ENCODE measurements around the gene SYNE1.
"Not testable (repeated sequence)": the region's sequence is repeated elsewhere in the genome, so short reads cannot be mapped to it uniquely, and the experiment has no call there.

The SYNE1 gene

DNA sequence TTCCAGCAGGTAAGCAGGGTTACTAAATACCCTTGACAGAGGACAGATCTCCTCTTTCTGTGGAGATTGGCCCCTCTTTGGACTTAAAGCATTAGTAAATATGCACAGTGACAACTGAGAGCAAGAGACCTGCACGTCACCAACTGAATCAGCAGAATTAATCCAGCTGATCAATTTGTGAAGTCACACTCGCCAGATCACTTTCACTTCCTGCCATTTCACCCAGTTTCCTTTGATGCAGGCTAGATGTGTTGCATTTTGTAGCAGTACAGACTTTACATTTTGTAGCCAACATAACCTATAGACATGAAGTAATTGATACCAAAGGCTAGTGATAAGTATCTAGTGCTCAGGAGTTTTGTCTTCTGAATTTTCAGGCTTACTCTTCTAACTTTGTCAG is 11.9 kb downstream of the SYNE1 start:
- DNase-seq = no peak

DNA sequence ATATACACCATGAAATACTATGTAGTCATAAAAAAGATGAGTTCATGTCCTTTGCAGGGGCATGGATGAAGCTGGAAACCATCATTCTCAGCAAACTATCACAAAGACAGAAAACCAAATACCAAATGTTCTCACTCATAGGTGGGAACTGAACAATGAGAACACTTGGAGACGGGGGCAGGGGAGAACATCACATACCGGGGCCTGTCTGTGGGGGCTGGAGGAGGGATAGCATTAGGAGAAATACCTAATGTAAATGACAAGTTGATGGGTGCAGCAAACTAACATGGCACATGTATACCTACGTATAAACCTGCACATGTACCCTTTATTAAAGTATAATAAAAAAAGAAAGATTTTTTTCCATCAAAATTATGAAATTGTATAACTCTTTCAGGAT is 22.4 kb downstream of the SYNE1 start:
- not testable (repeated sequence) for DNase-seq

DNA sequence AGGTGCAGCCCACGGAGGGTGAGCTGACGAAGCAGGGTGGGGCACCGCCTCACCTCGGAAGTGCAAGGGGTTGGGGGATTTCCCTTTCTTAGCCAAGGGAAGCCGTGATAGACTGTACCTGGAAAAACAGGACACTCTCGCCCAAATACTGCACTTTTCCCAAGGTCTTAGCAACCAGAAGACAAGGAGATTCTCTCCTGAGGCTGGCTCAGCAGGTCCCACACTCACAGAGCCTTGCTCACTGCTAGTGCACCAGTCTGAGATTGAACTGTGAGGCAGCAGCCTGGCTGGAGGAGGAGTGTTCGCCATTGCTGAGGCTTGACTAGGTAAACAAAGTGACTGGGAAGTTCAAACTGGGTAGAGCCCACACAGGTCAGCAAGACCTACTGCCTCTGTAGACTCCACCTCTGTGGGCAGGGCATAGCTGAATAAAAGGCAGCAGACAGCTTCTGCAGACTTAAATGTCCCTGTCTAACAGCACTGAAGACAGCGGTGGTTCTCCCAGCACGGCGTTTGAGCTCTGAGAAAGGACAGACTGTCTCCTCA is 28.0 kb downstream of the SYNE1 start:
- no peak for DNase-seq

DNA sequence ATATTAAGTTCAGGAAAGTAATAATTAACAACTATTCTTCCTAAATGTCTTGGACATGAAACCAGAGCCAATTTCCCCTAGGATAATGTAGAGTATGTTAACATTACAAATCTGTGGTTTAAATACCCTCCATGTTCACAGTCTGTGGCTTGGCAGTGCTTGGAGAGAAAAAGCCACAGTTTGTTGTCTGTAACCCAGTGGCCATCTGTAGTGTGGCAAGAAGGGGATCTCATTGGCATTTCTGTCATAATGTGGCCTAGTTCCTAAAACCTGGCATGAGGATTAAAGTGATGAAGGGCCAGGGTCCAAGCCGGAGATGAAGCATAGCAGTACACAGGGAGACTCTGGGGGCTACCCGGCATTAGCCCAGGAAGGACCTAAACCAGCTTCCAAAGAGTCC is 31.2 kb downstream of the SYNE1 start:
- DNase-seq = no peak

DNA sequence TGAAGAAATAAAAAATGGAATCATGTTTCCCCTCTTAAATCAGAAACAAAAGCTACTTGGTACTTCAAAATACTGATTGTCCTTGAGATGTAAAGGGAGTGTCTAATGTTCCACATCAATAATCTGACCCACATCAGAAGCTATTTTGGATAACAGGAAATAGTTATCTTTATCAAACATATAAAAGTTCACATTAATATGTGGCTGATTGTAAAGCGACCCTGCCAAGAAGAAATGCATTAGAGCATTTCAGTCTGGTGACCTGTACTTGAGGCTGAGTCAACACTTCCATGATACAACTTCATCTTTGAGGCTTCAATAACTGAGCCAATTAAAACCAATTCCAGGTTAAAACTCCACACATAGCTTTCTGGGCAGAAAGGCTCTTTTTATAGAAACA is 31.8 kb downstream of the SYNE1 start:
- DNase-seq = no peak

DNA sequence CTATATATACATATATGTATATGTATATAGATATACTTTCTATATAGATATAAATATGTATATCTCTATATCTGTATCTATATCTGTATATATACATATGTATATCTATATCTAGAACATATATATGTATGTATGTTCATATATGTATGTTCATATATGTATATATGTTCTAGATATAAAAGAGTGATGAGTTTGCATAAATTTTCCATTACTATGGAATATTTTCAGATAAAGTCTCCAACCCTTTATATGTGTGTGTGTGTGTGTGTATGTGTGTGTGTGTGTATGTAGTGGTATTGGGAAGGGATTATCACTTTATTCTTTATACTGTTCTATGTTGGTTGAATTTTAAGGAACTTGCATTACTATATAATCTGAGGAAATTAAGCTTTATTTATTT is 33.3 kb downstream of the SYNE1 start:
- no peak for DNase-seq

DNA sequence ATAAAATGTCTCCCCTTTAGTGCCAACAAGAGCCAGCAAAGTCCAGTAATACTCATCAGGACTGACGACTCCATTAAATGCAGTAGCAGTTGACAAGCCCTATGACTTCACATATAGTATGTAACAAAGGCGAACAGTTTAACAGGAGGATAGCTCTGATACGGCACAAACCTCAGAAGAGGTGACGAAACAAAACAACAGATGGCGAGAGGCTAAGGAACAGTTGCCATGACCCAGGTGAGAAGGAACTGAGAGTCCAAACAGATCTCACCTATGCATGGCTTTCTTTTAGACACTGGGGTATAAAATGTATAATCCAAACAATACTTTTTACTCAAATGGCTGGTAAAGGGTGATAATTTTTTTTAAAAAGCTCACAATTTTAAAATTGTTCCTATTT is 37.1 kb downstream of the SYNE1 start:
- no peak for DNase-seq

DNA sequence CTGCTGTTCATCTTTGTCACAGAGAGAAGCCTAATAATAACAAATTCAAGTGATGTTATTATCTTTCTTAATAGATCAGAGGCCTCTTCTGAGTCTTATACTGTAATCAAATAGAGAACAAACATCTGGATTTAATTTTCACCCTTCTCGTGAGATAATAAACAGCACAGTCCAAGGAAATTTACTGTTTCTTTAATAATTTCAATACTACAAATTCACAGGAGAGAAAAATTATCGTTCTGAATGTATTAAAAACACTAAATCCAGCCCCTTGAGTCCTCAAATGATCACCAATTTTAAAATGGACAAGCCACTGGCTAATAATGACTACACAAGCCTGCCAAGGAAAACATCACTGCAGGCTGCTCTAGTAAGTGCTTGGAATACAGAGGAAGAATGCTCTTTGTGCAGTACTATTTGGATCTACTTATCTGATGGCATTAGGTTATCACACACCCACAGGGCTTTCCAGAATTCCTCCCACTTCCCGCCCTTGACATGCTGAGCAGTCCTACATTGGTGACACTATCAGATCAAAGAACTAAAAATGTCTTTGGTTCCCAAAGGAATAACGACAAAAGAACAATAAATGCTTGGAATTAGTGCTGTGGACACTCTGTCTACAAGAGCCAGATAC is 38.1 kb downstream of the SYNE1 start:
- DNase-seq = no peak

DNA sequence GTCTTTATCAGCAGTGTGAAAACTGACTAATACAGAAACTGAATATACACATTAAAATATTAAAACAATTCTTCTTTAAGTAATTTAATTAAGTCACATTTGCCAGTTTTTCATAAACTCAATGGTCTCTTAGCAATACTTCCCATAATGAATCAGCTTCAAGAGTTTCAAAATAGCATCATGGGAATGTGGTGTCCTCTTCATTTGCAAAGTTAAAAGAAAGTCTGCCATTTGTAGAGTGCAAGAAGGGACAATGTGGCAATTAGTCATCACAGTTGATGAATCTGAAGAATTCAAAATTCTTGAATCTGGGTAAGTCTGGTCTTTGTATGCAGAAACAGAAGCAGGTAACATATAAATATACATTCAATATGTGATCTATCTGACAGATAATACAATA is 38.7 kb downstream of the SYNE1 start:
- DNase-seq = no peak

DNA sequence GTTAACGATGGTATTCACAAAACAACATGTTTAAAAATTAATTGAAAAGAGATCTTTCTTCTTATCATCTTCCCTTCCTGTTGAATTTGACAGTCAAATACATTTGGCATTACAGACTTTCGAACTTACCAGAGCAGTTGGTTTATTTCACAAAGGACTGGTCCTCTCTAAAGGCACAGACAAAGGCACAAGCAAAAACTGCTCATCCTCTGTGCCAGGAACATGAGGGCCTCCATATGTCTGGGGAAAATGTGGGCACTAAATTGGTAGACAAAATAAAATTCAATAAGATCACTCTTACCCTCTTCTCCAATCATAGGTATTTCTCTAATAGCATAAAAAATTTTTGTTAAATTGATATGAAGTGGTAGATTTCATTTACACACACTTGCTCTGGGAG is 40.4 kb downstream of the SYNE1 start:
- no peak for DNase-seq

DNA sequence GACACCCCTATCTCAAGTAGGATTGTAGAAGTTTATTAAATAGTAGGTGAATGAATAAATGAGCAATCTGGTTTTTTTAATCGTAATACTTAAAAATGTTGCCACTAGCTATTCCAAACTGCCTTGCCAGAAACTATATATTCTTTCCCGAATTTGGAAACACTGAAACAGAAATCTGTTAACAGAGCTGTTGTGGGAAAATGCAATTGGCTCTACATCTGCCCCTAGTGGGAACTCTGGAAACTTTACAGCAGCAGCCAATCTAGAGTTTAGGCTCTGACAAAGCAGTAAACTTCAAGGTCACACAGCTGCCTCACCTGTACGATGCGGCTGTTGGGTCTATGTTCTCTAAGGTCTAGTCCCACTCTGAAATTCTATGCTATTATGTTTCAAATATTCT is 41.7 kb downstream of the SYNE1 start:
- DNase-seq = no peak

DNA sequence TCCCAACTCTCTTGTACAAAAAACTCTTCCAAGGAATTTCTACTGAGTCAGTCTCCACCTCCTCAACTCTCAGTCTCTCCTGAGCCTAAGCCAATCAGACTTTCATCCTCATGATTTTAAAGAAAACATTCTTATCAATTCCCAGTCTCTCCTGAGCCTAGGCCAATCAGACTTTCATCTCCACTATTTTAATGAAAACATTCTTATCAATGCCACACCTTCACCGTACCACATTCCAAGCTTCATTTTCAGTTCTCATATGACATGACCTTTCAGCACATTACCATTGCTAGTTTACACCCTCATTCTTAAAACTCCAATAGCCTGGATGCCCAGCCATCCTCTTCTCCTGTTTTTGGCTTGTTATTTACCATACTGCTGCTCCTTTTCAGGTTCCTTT is 42.5 kb downstream of the SYNE1 start:
- no peak for DNase-seq

DNA sequence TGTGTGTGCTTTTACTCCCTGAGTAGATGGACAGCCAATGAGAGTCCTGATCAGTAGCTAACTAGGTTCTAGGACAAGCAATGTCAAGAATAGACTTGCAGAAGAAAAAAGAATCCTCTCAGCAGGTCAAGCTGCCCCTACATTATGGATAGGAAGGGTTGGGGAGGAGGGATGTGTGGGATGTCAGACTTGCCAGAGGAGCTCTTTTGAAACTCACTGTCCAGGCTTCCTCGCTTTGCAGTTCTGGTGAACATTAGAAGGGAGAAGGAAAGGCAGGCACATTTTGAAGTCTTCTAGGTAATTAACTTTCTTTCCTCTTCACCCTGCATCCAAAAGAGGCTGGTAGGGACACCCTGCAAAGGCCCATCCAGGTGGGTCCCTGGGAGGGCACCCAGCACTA is 48.7 kb downstream of the SYNE1 start:
- no peak for DNase-seq

DNA sequence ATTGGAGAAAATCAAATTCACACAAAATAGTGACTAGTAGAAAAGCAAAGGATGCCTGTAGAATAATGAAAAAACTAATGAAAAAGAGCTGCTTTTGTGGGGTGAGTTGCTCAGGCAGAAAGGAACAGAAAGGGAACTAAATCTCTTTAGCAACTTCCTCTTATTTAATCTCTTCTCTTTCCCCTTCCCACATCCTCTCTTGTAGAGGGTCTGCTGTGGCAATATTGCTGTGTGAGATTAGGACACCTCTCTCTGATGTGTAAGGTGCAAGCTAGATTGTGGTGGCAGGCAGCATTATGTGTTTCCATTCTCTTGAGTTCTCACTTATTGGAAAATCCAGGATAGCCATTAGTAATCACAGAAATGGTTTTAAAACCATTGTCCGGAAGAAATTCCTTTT is 49.7 kb downstream of the SYNE1 start:
- DNase-seq = no peak

DNA sequence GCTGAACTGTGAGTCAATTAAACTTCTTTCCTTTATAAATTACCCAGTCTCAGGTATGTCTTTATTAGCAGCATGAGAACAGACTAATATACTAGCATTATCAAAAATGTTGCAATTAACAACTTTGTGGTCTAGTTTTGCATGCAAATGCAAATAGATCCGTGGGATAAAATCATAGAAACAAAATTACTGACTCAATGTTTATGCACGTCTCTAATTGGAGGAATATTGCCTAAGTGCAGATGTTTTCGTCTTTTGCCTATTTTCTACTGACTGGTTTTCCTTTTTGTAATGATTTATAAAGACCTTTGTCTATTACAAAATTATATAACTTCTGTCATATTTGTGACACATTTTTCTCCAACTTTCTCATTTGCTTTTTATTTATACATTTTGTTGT is 51.9 kb downstream of the SYNE1 start:
- no peak for DNase-seq

DNA sequence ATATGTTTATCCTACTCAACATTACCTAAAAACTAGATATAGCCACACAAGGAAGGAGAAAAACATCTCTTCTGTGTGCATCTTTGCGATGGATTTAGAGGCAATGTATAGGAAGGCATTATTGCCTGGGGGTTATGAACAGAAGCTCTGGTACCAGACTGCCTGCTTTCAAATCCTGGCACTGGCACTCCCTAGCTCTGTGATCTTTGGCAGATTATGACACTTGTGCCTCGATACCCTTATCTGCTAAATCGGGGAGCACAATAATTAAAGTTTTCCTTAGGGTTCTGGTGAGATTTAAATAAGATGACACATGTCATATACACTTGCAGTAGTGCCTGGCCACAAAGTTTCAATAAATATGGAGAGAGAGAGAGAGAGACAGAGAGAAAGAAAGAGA is 53.3 kb downstream of the SYNE1 start:
- no peak for DNase-seq

DNA sequence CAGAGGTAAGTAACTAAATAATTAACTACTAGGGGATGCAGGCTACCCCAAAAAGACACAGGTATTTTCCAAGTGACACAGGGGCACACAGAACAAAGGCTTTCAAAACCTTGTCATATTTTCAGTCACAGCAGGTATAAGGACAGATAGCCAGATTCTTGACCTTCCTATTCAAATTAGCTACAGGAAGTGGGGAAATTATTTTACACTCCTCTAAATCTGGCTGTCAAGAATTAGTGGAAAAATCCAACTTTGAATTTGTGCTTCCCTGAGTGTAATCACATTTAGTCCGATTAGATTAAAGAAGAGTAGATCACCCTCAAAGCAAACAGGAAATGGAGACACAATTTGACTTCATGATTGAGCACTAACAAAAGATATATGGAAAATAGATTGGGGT is 60.6 kb downstream of the SYNE1 start:
- no peak for DNase-seq

DNA sequence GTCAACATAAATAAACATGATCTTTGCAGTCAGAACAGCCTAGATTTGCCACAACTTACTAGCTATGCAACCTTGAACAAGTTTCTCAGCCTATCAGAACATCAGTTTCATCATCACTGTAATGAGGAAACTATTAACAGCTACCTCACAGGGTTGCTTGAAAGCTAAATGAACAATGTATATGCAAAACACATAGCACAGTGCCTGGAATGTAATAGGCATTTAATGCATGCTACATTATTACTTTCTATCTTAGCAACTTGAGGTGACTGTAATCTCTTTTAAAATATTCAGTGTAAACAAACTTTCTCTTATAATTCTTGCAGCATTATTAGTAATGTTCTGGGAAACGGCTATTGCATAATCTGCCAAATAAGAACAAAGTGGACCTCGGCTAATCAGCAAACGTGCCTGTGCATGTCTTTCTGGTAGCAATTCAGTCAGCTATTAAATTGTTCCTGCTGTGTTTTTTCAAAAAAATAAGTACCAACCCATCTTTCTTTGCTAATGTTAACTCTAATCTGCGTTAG is 61.5 kb downstream of the SYNE1 start:
- no peak for DNase-seq

DNA sequence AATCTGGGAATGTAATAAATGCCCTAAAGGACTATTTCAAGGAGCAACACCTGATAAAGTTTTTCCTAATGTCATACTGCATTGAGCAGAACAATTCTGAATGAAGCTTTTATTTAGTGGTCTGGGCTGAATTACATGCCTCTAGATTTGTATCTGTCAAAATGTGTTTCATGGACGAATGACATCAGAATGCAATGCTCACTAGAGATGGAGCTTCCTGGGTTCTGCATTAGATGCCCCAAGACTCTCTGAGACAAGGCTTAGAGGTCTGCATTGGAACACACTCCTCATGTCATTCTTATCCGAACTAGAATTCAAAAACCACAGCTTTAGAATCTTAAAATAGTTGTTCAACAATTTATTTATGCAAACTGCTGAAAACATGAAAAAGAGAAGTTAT is 62.0 kb downstream of the SYNE1 start:
- DNase-seq = no peak

DNA sequence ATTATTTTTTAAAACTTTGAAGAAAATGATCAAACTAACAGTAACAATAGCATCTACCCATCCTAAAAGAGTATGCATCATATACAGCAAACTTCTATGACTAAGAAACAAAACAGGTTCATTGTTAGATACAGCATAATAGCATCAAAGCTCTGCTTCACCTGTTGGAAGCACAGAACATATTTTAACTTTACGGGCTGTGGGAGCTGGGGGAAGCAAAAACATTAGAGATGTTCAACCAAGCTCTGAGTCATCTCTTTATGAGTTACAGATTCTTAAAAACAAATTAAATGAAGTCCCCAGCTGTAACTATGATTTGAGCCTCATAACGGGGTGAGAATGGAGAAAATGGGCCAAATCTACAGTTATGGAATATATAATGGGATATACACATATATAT is 63.4 kb downstream of the SYNE1 start:
- no peak for DNase-seq

DNA sequence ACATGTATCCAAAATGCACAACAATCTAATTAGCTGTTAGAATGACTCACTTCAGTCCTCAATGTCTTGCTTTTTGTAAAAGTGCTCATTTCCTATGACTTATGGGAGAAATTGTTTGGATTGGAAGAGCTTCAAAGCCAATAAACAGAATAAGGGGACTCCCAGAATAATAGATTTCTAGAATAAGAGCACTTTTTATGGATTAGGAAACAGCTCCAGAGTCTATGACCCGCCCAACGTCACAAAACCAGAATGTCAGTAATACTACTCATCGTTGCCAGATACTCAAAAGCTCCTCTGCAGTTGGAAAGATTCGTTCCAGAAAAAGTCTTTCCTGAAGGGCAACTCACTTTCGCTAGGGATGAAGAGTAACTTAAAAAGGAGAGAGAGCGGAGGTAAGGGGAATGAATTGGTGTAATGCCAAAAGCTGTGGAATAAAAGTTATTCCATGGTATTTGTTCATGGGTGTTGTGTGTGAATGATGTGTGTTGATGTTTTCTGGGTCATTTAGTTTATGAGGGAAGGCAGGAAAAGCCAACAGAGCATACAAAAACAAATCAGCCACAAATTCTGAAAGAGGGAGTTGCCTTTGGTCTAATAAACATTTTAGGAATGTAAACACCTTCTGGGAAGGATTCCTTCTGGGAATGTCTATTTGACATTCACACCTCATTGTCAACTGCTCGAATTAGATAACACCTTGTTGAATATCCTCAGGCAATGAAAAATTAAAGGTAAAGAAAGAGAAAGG is 64.6 kb downstream of the SYNE1 start:
- no peak for DNase-seq

DNA sequence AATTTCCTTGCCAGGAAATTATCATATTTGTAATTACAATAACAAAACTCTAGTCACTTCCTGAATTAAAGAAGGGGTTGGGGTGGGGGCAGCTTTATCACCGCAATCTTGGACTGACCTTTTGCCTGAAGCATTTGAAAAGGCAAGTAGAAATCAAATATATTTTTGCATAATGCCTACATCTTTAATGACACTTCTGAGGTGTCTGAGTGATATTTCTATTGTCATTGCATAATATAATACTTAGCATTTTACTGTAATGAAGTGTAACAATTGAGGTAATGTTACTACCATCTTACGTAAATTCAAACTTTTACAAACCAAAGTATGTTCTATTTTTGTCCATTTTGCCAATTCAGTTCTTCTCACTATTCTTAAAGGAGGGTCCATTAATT is 65.2 kb downstream of the SYNE1 start:
- DNase-seq = no peak

DNA sequence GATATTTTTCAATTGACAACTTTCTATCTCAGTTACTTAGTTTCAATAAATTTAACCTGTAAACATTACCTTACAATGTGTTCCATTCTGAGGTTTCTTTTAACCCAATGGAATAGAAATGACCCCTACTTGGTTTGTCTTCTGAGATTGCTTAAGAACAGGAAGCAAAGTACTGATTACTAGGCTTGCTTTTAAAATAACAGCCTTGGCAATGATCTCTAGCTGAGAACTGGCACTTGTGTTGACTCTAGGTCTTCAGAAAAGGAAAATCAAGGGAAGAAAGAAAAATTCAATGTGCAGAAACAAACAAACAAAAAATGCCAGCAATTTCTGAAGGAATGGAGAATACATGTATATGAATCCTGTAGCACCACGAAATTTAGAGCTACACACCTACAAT is 66.1 kb downstream of the SYNE1 start:
- no peak for DNase-seq

DNA sequence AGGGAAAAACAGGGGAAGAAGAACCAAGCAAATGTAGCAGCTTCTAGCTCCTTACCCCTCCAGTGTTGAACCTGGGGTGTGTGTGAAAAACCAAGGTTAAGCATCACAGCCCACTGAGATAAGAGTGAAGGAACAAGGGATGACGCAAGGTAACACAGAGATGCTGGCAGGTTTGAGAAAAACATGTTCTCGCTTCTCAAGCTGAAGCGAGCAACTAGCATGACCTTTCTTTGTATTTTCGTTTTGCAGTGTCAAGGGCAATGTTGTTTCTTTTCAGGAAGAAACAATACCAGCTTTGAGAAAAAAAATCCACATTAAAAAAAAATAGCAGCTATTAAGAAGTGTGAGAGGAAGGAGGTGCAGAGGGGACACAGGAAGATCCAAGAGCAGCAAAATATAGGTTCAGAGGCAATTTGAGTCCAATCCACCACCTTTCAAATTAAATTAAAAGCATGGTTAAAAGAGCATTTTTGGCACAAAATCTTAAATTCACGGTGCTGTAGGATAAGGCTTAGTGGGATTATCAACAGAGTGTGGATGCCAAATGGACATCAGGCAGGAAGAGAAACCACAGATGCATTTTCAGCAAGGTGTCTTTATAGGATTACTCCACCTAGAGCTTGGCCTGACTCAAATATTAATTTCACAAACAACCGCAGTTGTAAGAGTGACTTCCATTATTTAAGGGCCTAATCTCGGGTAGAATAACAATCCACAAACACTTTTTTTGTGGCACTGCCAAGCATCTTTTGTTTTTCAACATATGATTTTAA is 70.9 kb downstream of the SYNE1 start:
- DNase-seq = no peak
